SK-N-SH (cell line): ENCODE measurements around the gene SMIM30. TPM values are rescaled to one million over a fixed set of nuclear protein-coding genes. Genes with fewer than 3 reads are reported as not detected.

ENCODE experiments used
- CTCF ChIA-PET: fragments of 300-600, 350-600 bp; formaldehyde crosslinking; extraction: SDS; loops from one replicate; lab custom pipeline; 2021; lab: Yijun Ruan, JAX
- POLR2A ChIA-PET: fragments of 350-600 bp; sonication (Branson Sonifier 250); formaldehyde crosslinking; extraction: SDS; loops from one replicate; lab custom pipeline; 2020; ENCODE audit warnings: antibody characterized with exemption, inconsistent platforms; lab: Yijun Ruan, JAX
- DNase-seq: peaks from one replicate; pipeline ENCODE4 v3.0.0; 2012
- H2AFZ ChIP-seq: fragments of 200-600 bp; sonication (generic); 2 replicates; pipeline ENCODE4 v1.8.1; 2016; ENCODE audit warnings: antibody characterized with exemption, mild to moderate bottlenecking, low read depth
- H3F3A ChIP-seq: fragments of 200-600 bp; sonication (generic); replicated peaks from 2 replicates; pipeline ENCODE3; 2016; ENCODE audit warnings: antibody characterized with exemption, mild to moderate bottlenecking; ENCODE audit not compliant: insufficient read depth
- H3K27ac ChIP-seq, 2 experiments: fragments of 200-500 bp in 1 of 2; fragments of 200-600 bp in 1 of 2; sonication (Bioruptor generic) in 1 of 2; sonication (generic), shearing (Covaris generic) in 1 of 2; 2 replicates each; pipeline versions ENCODE4 v1.5.1 to v1.6.1; 2014 to 2016; ENCODE audit warnings: low read depth in 2 of 2, inconsistent platforms in 1 of 2, low read length in 1 of 2, mild to moderate bottlenecking in 1 of 2, mixed read lengths in 1 of 2
- H3K27me3 ChIP-seq: fragments of 200-600 bp; sonication (generic), shearing (Covaris generic); 2 replicates; pipeline ENCODE4 v1.6.1; 2016; ENCODE audit warnings: mixed run types; ENCODE audit not compliant: insufficient read depth
- H3K36me3 ChIP-seq, 2 experiments: fragments of 200-500 bp in 1 of 2; fragments of 200-600 bp in 1 of 2; sonication (Bioruptor generic) in 1 of 2; sonication (generic) in 1 of 2; replicated peaks in 1 of 2; 2 replicates each; pipeline versions ENCODE3 to v1.5.1; 2014 to 2016; ENCODE audit warnings: low read length in 1 of 2, mild to moderate bottlenecking in 1 of 2; ENCODE audit not compliant: insufficient read depth in 2 of 2, control insufficient read depth in 1 of 2
- H3K4me1 ChIP-seq, 2 experiments: fragments of 200-500 bp in 1 of 2; fragments of 200-600 bp in 1 of 2; sonication (Bioruptor generic) in 1 of 2; sonication (generic), shearing (Covaris generic) in 1 of 2; 2 replicates each; pipeline versions ENCODE4 v1.5.1 to v1.6.1; 2014 to 2016; ENCODE audit warnings: low read depth in 1 of 2, low read length in 1 of 2, mixed run types in 1 of 2; ENCODE audit not compliant: insufficient read depth in 2 of 2, control insufficient read depth in 1 of 2
- H3K4me2 ChIP-seq: fragments of 200-600 bp; sonication (generic), shearing (Covaris generic); 2 replicates; pipeline ENCODE4 v1.6.1; 2017; ENCODE audit warnings: mixed run types
- H3K4me3 ChIP-seq, 2 experiments: fragments of 200-500 bp in 1 of 2; fragments of 200-600 bp in 1 of 2; sonication (Bioruptor generic) in 1 of 2; sonication (generic), shearing (Covaris generic) in 1 of 2; 2 replicates each; pipeline versions ENCODE4 v1.5.1 to v1.8.1; 2014 to 2016; ENCODE audit warnings: low read depth in 2 of 2, inconsistent platforms in 1 of 2, low read length in 1 of 2, mild to moderate bottlenecking in 1 of 2, mixed read lengths in 1 of 2, moderate library complexity in 1 of 2
- H3K79me2 ChIP-seq: fragments of 200-600 bp; sonication (generic); 2 replicates; pipeline ENCODE4 v1.8.1; 2017; ENCODE audit warnings: mild to moderate bottlenecking; ENCODE audit not compliant: insufficient read depth
- H3K9ac ChIP-seq: fragments of 200-600 bp; sonication (generic); 2 replicates; pipeline ENCODE4 v1.6.1; 2017; ENCODE audit warnings: mixed run types
- H3K9me2 ChIP-seq: fragments of 200-600 bp; sonication (generic); 2 replicates; pipeline ENCODE4 v1.6.1; 2017; ENCODE audit warnings: mixed run types
- H3K9me3 ChIP-seq: fragments of 200-600 bp; sonication (generic); 2 replicates; pipeline ENCODE4 v1.6.1; 2017; ENCODE audit warnings: mixed run types, mild to moderate bottlenecking, moderate library complexity
- H4K20me1 ChIP-seq: fragments of 200-600 bp; sonication (generic); 2 replicates; pipeline ENCODE4 v1.6.1; 2017; ENCODE audit warnings: mild to moderate bottlenecking, mixed run types; ENCODE audit not compliant: insufficient read depth
- CTCF ChIP-seq: fragments of 200-600 bp; sonication (generic); IDR thresholded peaks from 2 replicates; pipeline ENCODE4 v1.6.1; 2017; ENCODE audit warnings: antibody characterized with exemption, mild to moderate bottlenecking, moderate library complexity
- ELF1 ChIP-seq: IDR thresholded peaks from 2 replicates; pipeline ENCODE4 v1.4.0; 2012
- FOSL2 ChIP-seq: IDR thresholded peaks from 2 replicates; pipeline ENCODE4 v1.4.0; 2012; ENCODE audit warnings: low read depth, mild to moderate bottlenecking, moderate library complexity, borderline replicate concordance
- NFIC ChIP-seq: IDR thresholded peaks from 2 replicates; pipeline ENCODE4 v1.4.0; 2012; ENCODE audit warnings: borderline replicate concordance
- RAD21 ChIP-seq: IDR thresholded peaks from 2 replicates; pipeline ENCODE4 v1.6.1; 2012; ENCODE audit warnings: mild to moderate bottlenecking, low read length
- RFX5 ChIP-seq: IDR thresholded peaks from 2 replicates; pipeline ENCODE4 v1.6.1; 2012; ENCODE audit warnings: mild to moderate bottlenecking, improper control_type of control experiment, low read length
- RXRA ChIP-seq: IDR thresholded peaks from 2 replicates; pipeline ENCODE4 v1.4.0; 2012; ENCODE audit warnings: low read depth, mild to moderate bottlenecking, borderline replicate concordance
- SMC3 ChIP-seq: IDR thresholded peaks from 2 replicates; pipeline ENCODE4 v1.6.1; 2012; ENCODE audit warnings: low read depth, low read length, improper control_type of control experiment
- USF2 ChIP-seq: fragments of 150-350 bp; IDR thresholded peaks from 2 replicates; pipeline ENCODE4 v1.6.1; 2017; ENCODE audit warnings: antibody characterized with exemption, low read length, low read depth, borderline replicate concordance
- ZBTB33 ChIP-seq: IDR thresholded peaks from 2 replicates; pipeline ENCODE4 v1.4.0; 2012; ENCODE audit warnings: low read depth, borderline replicate concordance
- WGBS: methylation state at CpG from one replicate; pipeline ENCODE4 v1.1.6; 2017; ENCODE audit warnings: low lambda C conversion rate; 5-methylcytosine and 5-hydroxymethylcytosine counted together
- polyA plus RNA-seq, 3 experiments: library from polyadenylated mRNA; depleted of rRNA; stranded (reverse); fragments of >200 nt; gene quantifications; 2 replicates each; pipeline ENCODE4 v1.2.3, GENCODE V29; 2012

Gene SMIM30
- polyA plus RNA-seq, 1 of the 3 experiments (the other 2 are of a cell fraction) = 46.5 TPM

DNA sequence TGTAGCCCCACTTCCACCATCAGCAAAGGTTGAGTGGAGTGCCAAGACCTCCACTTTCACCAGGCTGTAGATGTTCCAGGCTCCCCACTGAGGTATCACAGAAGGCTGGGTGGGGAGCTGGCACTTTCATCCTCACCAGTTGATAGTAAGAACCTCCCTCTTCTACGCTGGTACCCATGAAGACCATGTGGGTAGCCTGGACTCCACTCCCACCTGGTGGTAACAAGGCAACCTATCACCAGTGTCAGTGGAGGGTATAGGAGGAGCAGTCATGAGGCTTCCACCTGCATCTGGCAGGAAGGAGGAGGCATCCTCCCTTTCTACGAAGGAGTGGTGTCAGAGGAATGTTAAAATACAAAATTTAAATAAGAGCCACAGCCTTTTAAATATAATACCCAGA is 4.4 kb downstream of the SMIM30 start:
- H3F3A ChIP-seq = peaks cover 5% of the 10 kb centered on the region
- H3K27me3 ChIP-seq = no peaks in the 10 kb centered on the region
- no peaks in the 10 kb centered on the region for H4K20me1 ChIP-seq
- H3K9me3 ChIP-seq = no peaks in the 10 kb centered on the region
- no peak overlapping the region for H2AFZ ChIP-seq
- ChIA-PET POLR2A (no interaction called here), CTCF (interaction anchor here (0.6 to 1.7 kb wide), 8 partner anchors 12 to 1373 kb away, joined by 3 to 15 read pairs (median 4); no protein-coding TSS in a partner anchor)
- peaks cover 7% of the 10 kb centered on the region for H3K79me2 ChIP-seq
- H3K4me1 ChIP-seq = peaks cover 7 to 8% of the 10 kb centered on the region in 2 experiments; a peak in 3 of 4 replicates
- no peaks in the 10 kb centered on the region for H3K9me2 ChIP-seq
- H3K4me3 ChIP-seq = no peak overlapping the region
- TF ChIP-seq RXRA (no peak), SMC3 (peak; percentile 46; the same call in 1 of the 2 replicates), RAD21 (peak; percentile 67), RFX5 (no peak), CTCF (peak; percentile 36), NFIC (no peak), ZBTB33 (no peak), FOSL2 (no peak)
- DNase-seq = peak; percentile 23
- no peak overlapping the region for H3K9ac ChIP-seq
- H3K27ac ChIP-seq = no peak overlapping the region
- WGBS = 80% methylated on average over 2 of the region's 2 CpGs
- H3K4me2 ChIP-seq = no peak overlapping the region
- peaks cover 38 to 39% of the 10 kb centered on the region in 2 experiments for H3K36me3 ChIP-seq

- no peaks in the 10 kb centered on the region for H3K27me3 ChIP-seq
- H3K9me3 ChIP-seq = no peaks in the 10 kb centered on the region
- DNase-seq = no peak
- H3K4me1 ChIP-seq = no peaks in the 10 kb centered on the region; a peak in 2 of 4 replicates
- H3K9me2 ChIP-seq = no peaks in the 10 kb centered on the region
- no peak overlapping the region for H3K4me3 ChIP-seq
- H3K4me2 ChIP-seq = no peak overlapping the region
- H2AFZ ChIP-seq = no peak overlapping the region
- H4K20me1 ChIP-seq = no peaks in the 10 kb centered on the region
- WGBS = 90% methylated on average over 1 of the region's 1 CpG
- peaks cover 5% of the 10 kb centered on the region for H3F3A ChIP-seq
- no peak overlapping the region for H3K27ac ChIP-seq
- H3K9ac ChIP-seq = no peak overlapping the region
- POLR2A ChIA-PET = no interaction called here
- no peaks in the 10 kb centered on the region for H3K79me2 ChIP-seq
- TF ChIP-seq USF2 (no peak), ELF1 (no peak)
- TF ChIP-seq, all 33 proteins: peak for 0
- CTCF ChIA-PET = no interaction called here
- peaks cover 13 to 16% of the 10 kb centered on the region in 2 experiments for H3K36me3 ChIP-seq
Observed at GRCh38 chr7:113109718-113110117, 8.6 kb downstream of the SMIM30 start.
